Nucleus accumbens (tissue), 56 donors: ENCODE data around the gene FAM98A.

Experiments
- DNase-seq, 56 donors: peaks; one replicate each; lab custom pipeline; 2025; lab: John Stamatoyannopoulos, UW

Gene FAM98A

GRCh38 chr2:33599175-33599942, at the start of gene FAM98A:
Gene FAM98A (minus strand): TSS chr2:33599299. CDS start chr2:33599221, 78 bp downstream.
- peak; percentile 87 to 100 (median 99) for DNase-seq

- no peak for DNase-seq
Measured at GRCh38 chr2:33645861-33646260, 46.8 kb upstream of the FAM98A start.

GRCh38 chr2:33644215-33644614, 45.1 kb upstream of the FAM98A start:
- no peak for DNase-seq

DNA sequence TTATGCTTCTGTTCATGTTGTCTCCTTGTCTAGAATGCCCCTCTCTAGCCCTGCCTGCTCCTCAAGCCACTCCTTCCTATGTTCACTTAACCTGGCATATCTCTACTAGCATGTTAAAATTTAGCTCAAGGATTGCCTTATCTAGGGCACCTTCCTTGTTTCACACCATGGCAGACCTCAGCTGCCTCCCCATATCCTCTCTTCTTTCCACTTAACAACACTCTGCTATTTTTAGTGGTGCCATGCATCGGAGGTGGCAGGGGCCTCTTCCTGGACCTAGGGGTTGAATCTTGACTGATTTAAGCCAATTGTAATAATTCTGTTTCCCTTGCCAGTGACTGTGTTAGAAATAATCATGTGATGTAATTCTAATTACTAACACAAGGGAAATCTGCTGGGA, 36.9 kb upstream of the FAM98A start:
- no peak for DNase-seq

GRCh38 chr2:33634261-33634910, 35.3 kb upstream of the FAM98A start:
- DNase-seq = no peak

DNA sequence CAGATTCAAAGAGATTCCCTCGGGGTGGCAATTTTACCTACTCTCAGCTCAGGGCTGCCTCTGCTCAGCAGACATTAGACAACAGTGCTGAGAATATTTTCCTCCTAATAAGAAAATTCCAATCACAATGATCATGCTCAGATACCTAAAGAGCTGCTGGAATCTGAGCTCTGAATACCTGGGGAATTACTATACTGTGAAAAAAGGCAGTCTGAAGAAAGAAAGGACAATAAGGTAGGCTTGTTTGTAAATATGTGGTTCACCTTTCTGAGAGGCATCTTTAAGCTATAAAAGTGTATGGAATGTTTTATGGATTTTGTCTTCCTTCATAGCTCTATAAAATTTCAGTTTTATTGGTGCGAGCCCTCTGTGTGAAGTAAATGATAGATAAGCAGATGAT, 34.2 kb upstream of the FAM98A start:
- no peak for DNase-seq

DNA sequence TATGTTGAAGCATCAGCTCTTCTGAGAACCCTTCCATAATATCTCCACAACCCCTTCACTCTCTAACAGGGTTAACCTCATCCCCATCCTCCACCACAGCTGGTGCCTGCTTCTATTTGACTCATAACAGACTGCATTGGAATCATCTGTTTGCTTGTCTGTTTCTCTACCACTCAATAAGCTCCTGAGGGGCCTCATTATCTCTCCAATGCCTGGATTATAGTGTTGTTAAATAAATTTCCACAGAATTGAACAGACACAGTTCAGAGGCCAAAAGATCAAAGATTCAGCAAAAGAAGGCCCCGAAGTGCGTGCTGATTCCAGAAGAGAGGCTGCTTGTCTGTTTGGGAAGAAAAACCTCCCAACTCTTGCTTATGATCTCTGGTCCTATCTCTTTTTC, 33.7 kb upstream of the FAM98A start:
- no peak for DNase-seq

DNA sequence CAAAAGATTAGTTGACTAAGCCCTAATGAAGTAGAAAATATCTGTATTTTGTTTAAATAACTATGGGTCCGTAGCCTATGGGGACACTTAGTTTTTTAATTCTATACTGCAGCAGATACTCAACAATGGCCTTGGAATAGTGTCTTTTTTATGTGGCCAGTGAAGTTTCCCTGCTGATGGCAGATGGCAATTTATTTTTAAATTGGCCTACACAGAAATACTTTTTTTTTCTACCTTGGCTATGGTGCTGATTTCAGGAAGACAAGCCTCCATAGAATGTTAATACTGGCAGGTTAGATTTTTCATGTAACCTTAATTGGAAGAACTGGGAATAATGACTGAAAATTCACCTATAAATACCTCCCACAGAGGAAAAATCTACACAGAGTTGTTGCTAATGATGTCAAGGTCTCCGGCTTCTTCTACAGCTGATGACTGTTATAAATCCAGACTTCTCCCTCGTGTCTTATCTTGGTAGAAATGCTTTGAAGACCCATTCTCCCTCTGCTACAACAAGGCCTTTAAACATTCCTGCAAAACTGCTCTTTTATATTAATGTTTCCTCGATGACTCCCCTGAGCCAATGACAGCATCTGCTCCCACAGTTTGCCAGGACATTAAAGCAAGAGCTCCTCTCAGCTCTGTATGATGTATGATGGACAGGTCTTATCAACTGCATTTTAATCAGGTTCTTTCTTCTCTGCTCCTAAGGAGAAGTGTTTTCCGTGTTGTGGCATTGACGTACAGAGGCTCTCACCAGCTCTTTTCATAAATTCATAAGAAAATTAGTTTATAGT, 29.1 kb upstream of the FAM98A start:
- DNase-seq = no peak

GRCh38 chr2:33619028-33619427, 19.9 kb upstream of the FAM98A start:
- no peak for DNase-seq

- no peak for DNase-seq
Measured at GRCh38 chr2:33617989-33618388, 18.9 kb upstream of the FAM98A start.

- no peak for DNase-seq
Measured at GRCh38 chr2:33617401-33617800, 18.3 kb upstream of the FAM98A start.

- no peak for DNase-seq
Measured at GRCh38 chr2:33616873-33617272, 17.8 kb upstream of the FAM98A start.

DNA sequence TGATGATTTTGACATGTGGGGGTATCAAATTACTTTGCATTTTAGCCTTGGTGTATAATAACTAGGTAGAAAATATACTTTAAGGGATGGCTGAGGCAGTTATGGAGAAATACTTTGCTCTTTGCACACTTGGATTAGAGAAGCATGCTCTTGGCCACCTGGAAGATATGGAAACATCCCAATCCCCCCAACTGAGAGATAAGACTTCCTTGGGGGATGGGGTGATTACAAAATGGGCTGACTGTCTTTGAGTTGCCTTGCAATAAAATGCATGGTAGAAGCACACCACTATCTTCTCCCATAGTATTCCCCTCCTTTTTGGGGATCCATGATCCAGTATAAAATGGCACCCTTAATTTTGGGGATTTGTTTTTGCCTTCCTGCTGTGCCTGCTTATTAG, 15.1 kb upstream of the FAM98A start:
- no peak for DNase-seq

GRCh38 chr2:33607905-33608304, 8.8 kb upstream of the FAM98A start:
- peak in 1 of 56 donors; percentile 9 for DNase-seq

DNA sequence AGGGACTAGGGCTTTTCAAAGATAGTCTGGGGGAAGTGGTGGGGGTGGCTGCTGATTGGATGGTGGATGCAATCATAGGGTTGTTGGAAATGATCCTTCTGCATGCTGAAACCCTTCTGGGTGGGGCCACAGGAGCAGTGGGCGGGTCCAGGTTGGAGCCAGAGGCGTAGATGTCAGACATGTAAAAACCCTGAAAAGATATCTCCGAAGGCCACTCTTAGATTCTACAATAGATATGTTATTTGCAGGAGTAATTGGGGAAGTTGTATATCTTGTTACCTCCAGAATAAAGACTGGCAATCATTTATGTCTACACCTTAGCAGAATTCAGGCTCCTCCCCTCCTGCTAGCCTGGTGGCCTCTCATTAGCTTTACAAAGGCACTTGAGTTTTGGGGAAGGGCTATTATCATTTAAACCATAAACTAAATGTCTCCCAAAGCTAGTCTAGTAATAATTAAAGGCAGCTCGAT, 8.2 kb upstream of the FAM98A start:
- no peak for DNase-seq

DNA sequence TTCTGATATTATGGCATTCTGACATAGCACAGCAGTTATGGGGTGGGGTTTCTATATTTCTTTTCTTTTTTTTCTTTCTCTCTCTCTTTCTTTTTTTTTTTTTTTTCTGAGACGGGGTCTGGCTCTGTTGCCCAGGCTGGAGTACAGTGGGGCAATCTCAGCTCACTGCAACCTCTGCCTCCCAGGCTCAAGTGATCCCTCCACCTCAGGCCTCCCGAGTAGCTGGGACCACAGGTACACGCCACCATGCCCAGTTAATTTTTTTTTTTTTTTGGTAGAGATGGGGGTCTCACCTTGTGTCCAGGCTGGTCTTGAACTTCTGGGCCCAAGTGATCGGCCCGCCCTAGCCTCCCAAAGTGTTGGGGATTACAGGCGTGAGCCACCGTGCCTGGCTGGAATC, 7.5 kb upstream of the FAM98A start:
- no peak for DNase-seq

DNA sequence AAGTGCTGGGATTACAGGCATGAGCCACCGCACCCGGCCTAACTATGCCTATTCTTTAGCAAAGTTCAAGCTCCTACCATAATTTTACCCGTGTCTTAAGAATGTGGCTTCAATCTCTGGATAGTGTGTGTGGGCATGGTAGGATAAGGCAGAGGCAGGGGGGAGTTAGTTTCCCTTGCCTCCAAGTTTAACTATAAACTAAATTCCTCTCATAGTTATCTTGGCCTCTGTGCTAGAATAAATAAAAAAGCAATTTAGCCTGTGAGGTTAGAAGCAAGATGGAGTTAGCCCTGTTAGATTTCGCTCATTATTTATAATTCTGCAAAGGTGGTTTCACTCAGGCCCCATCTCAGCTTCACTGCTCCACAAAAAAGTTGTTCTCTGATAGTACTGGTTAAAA, 7.0 kb upstream of the FAM98A start:
- no peak for DNase-seq

DNA sequence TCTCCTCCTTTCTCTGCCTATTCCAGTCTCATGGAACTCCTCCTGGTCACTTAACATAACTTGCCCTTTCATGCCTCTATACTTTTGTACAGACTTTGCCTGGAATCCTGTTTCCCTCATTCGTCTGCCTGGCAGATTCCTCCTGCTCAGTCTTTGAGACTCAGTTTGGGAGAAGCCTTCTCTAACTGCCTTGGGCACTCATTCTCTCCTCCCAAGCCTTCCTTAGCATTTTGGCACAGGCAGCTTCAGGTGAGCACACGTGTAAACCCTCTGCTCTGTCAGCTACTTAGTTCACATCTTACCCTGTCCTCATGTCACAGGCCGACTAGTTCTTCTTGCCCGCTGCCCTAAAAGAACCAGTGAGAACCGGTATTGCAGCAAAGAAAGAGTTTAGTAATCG, 6.0 kb upstream of the FAM98A start:
- DNase-seq = no peak

DNA sequence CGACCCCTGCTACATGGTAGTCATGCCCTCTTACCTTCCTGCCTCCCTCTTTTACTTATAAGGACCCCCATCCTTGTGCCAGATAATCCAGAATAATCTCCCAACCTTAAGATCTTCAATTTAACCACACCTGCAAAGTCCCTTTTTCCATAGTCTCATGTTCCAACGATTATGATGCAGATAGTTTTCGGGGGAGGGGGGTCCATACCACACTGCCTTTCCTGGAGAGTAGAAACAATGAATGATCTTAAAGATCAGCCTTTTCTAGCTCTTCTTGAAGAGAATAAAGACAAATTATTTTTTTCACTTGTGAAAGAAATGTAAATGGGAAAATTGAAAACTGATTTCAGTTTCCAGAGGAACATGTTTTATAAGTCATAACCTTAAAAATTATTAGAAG, 4.3 kb upstream of the FAM98A start:
- DNase-seq = no peak

DNA sequence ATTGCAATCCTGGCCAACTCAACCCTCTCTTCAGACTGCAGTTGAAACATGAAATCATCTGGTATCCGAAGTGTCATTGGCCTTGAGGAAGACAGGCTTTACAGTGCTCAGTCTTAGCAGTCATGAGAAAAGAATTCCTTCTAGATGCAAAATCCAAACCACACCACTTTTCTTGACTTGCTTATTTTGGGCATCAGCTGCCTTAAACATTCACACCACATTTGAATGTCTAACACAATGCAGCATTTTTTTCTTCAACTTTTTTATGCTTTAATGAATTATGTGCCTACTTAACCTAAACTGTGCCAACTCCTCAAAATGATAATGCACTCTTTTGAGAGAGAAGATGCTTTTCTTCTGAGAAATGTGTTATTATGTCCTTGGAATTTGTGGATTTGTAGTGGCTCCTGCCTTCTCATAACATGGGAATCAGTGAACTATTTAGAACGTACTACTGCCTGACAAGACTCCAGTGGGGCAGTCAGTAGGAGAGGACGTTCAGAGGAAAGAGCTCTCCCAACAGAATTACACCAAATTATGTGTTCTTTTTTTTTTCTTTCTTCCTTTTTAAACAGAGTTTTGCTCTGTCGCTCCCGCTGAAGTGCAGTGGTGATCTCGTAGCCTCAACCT, 3.2 kb upstream of the FAM98A start:
- no peak for DNase-seq

DNA sequence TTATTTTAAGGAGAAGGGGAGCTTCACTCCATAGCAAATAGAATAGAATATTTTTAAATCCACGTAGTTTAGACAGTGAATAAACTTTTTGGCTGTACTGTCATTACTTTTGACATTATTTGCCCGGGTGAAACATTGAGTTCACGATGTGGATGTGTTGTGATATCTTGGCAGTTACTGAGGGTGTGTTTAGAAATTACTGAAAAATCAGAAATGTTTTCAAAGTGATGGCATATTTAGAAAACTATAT, 769 bp upstream of the FAM98A start:
- DNase-seq = no peak
